Measurements from ENCODE around the gene WDR70.

The WDR70 gene

GRCh38 chr5:37570597-37570996 is 191.5 kb downstream of the WDR70 start:
- H3K4me3 ChIP-seq (ENCODE audit: low read depth, low read length) = no peak overlapping the region
- H3K27me3 ChIP-seq (ENCODE audit: insufficient read depth, low read length) = no peaks in the 10 kb centered on the region
- whole genome bisulfite sequencing (ENCODE audit: extremely low coverage, insufficient coverage, insufficient read length) = no CpG with 5 or more reads among the region's 1 CpG

DNA sequence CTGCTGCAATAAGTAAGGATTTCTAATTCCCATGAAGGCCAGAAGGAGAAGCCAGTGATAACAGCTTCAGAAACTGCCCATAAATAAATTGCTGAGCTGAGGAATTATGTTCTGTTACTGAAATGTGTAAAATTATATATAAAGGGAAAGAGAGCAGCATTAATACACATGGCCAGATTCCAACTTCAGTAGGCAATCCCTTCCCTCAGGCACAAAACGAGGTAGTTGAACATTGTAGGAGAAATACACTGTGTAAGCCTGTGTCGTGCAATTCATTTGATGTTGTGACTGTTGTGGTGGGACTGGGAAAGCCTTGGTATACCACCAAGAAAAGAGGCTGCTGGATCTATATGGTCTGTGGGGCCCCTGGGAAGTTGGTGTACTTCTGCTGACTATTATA is 192.9 kb downstream of the WDR70 start:
- no peak overlapping the region for H2AK5ac ChIP-seq (ENCODE audit: low read length)
- no peaks in the 10 kb centered on the region for H3K4me1 ChIP-seq (ENCODE audit: control insufficient read depth in 1 of 2, insufficient read depth in 2 of 2, low read length in 2 of 2)
- no peaks in the 10 kb centered on the region for H3K27me3 ChIP-seq (ENCODE audit: insufficient read depth, low read length)
- WGBS (ENCODE audit: extremely low coverage, insufficient coverage, insufficient read length) = no CpG with 5 or more reads among the region's 2 CpGs
- H4K8ac ChIP-seq (ENCODE audit: low read depth, low read length) = no peak overlapping the region
- no peak overlapping the region for H4K91ac ChIP-seq (ENCODE audit: low read depth, low read length)
- no peak overlapping the region for H2AFZ ChIP-seq (ENCODE audit: insufficient read depth, low read length, poor library complexity)
- peaks cover 2% of the 10 kb centered on the region for H3K79me2 ChIP-seq (ENCODE audit: control insufficient read depth, insufficient read depth, low read length, poor library complexity)
- H3K14ac ChIP-seq (ENCODE audit: low read length) = no peak overlapping the region
- DNase-seq = no peak
- H2BK5ac ChIP-seq (ENCODE audit: low read depth, low read length, poor library complexity) = no peak overlapping the region
- no peaks in the 10 kb centered on the region for H3K79me1 ChIP-seq (ENCODE audit: low read length)
- no peak overlapping the region for H3K18ac ChIP-seq (ENCODE audit: low read length)
- H3K4ac ChIP-seq (ENCODE audit: low read depth, low read length) = no peak overlapping the region
- H3K36me3 ChIP-seq (ENCODE audit: control insufficient read depth in 1 of 2, insufficient read depth in 2 of 2, low read length in 2 of 2) = no peaks in the 10 kb centered on the region
- H3K9me3 ChIP-seq (ENCODE audit: insufficient read depth, low read depth, low read length) = no peaks in the 10 kb centered on the region
- H2BK120ac ChIP-seq (ENCODE audit: insufficient read depth, low read length, poor library complexity) = no peak overlapping the region
- H3K4me2 ChIP-seq (ENCODE audit: low read length) = no peak overlapping the region
- H3K9ac ChIP-seq (ENCODE audit: low read length) = no peak overlapping the region
- no peak overlapping the region for H2BK12ac ChIP-seq (ENCODE audit: low read length)
- no peak overlapping the region for H3K23ac ChIP-seq (ENCODE audit: low read length)
- no peak overlapping the region for H3K4me3 ChIP-seq (ENCODE audit: low read depth, low read length)
- no peak overlapping the region for H3K27ac ChIP-seq (ENCODE audit: low read depth, low read length)
- H4K12ac ChIP-seq (ENCODE audit: low read depth, low read length) = no peak overlapping the region

More at GRCh38 chr5:37570597-37570996, 191.5 kb downstream of the WDR70 start:
- H2BK120ac ChIP-seq (ENCODE audit: insufficient read depth, low read length, poor library complexity) = no peak overlapping the region
- H2BK5ac ChIP-seq (ENCODE audit: low read depth, low read length, poor library complexity) = no peak overlapping the region
- no peak overlapping the region for H3K4me2 ChIP-seq (ENCODE audit: low read length)
- no peaks in the 10 kb centered on the region for H3K79me1 ChIP-seq (ENCODE audit: low read length)
- H2AK5ac ChIP-seq (ENCODE audit: low read length) = no peak overlapping the region
- H3K18ac ChIP-seq (ENCODE audit: low read length) = no peak overlapping the region
- no peak overlapping the region for H4K12ac ChIP-seq (ENCODE audit: low read depth, low read length)
- no peak overlapping the region for H4K8ac ChIP-seq (ENCODE audit: low read depth, low read length)
- H3K14ac ChIP-seq (ENCODE audit: low read length) = no peak overlapping the region
- no peak overlapping the region for H2BK12ac ChIP-seq (ENCODE audit: low read length)
- H3K9me3 ChIP-seq (ENCODE audit: insufficient read depth, low read depth, low read length) = no peaks in the 10 kb centered on the region
- no peaks in the 10 kb centered on the region for H3K36me3 ChIP-seq (ENCODE audit: control insufficient read depth in 1 of 2, insufficient read depth in 2 of 2, low read length in 2 of 2)
- no peak overlapping the region for H4K91ac ChIP-seq (ENCODE audit: low read depth, low read length)
- H3K4me1 ChIP-seq (ENCODE audit: control insufficient read depth in 1 of 2, insufficient read depth in 2 of 2, low read length in 2 of 2) = no peaks in the 10 kb centered on the region
- no peak overlapping the region for H3K9ac ChIP-seq (ENCODE audit: low read length)
- H3K27ac ChIP-seq (ENCODE audit: low read depth, low read length) = no peak overlapping the region
- no peak overlapping the region for H3K4ac ChIP-seq (ENCODE audit: low read depth, low read length)
- no peak for DNase-seq
- no peak overlapping the region for H3K23ac ChIP-seq (ENCODE audit: low read length)
- H3K79me2 ChIP-seq (ENCODE audit: control insufficient read depth, insufficient read depth, low read length, poor library complexity) = peaks cover 2% of the 10 kb centered on the region
- H2AFZ ChIP-seq (ENCODE audit: insufficient read depth, low read length, poor library complexity) = no peak overlapping the region

DNA sequence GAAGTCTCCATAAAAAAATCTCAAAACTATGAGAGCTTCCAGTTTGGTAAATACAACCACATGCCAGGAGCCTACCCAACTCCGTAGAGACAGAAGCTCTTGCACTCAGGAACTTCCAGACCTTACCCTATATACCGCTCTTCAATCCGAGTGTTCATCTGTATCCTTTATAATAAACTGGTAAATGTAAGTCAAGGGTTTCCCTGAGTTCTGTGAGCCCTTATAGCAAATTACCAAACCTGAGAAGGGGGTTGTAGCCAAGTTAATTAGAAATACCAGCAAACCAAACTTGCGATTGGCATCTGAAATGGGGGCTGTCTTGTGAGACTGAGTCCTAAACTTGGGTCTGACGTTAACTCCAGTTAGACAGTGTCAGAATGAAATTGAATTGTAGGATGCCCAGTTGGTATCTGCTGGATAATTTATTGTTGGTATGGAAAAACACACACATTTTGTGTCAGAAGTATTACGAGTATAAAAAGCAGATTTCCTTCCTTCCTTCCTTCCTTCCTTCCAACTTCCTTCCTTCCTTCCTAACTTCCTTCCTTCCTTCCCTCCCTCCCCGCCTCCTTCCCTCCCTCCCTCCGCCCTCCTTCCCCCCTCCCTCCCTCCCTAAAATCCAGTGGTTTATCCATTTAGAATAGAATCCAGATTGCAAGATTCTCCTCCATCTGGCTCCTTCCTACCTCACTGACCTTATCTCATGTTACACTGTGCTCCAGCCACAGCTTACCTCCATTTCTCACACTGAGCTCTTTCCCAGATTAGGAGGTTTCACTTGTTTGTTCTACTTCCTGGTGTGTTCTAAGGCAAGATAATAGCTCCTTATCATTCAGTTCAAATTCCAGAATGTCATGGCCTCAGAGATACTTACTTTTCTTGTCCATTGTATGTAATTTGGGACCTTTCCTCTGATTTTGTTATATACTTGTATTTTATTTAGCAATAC is 196.7 kb downstream of the WDR70 start:
- no peak overlapping the region for H3K14ac ChIP-seq (ENCODE audit: low read length)
- H3K18ac ChIP-seq (ENCODE audit: low read length) = no peak overlapping the region
- DNase-seq = no peak
- H2AFZ ChIP-seq (ENCODE audit: insufficient read depth, low read length, poor library complexity) = no peak overlapping the region
- H4K91ac ChIP-seq (ENCODE audit: low read depth, low read length) = no peak overlapping the region
- no peak overlapping the region for H2BK12ac ChIP-seq (ENCODE audit: low read length)
- no peak overlapping the region for H3K4me3 ChIP-seq (ENCODE audit: low read depth, low read length)
- H3K23ac ChIP-seq (ENCODE audit: low read length) = no peak overlapping the region
- no peaks in the 10 kb centered on the region for H3K79me1 ChIP-seq (ENCODE audit: low read length)
- no peak overlapping the region for H3K27ac ChIP-seq (ENCODE audit: low read depth, low read length)
- no peak overlapping the region for H2BK5ac ChIP-seq (ENCODE audit: low read depth, low read length, poor library complexity)
- no peaks in the 10 kb centered on the region for H3K9me3 ChIP-seq (ENCODE audit: insufficient read depth, low read depth, low read length)
- no peak overlapping the region for H2AK5ac ChIP-seq (ENCODE audit: low read length)
- H3K4me2 ChIP-seq (ENCODE audit: low read length) = no peak overlapping the region
- H2BK120ac ChIP-seq (ENCODE audit: insufficient read depth, low read length, poor library complexity) = no peak overlapping the region
- no peak overlapping the region for H4K12ac ChIP-seq (ENCODE audit: low read depth, low read length)
- H3K9ac ChIP-seq (ENCODE audit: low read length) = no peak overlapping the region
- no peak overlapping the region for H3K4ac ChIP-seq (ENCODE audit: low read depth, low read length)
- H4K8ac ChIP-seq (ENCODE audit: low read depth, low read length) = no peak overlapping the region
- no peaks in the 10 kb centered on the region for H3K27me3 ChIP-seq (ENCODE audit: insufficient read depth, low read length)
- no peaks in the 10 kb centered on the region for H3K36me3 ChIP-seq (ENCODE audit: control insufficient read depth in 1 of 2, insufficient read depth in 2 of 2, low read length in 2 of 2)
- 98% methylated on average over 2 of the region's 8 CpGs for WGBS (ENCODE audit: extremely low coverage, insufficient coverage, insufficient read length)
- no peaks in the 10 kb centered on the region for H3K4me1 ChIP-seq (ENCODE audit: control insufficient read depth in 1 of 2, insufficient read depth in 2 of 2, low read length in 2 of 2)
- no peaks in the 10 kb centered on the region for H3K79me2 ChIP-seq (ENCODE audit: control insufficient read depth, insufficient read depth, low read length, poor library complexity)

DNA sequence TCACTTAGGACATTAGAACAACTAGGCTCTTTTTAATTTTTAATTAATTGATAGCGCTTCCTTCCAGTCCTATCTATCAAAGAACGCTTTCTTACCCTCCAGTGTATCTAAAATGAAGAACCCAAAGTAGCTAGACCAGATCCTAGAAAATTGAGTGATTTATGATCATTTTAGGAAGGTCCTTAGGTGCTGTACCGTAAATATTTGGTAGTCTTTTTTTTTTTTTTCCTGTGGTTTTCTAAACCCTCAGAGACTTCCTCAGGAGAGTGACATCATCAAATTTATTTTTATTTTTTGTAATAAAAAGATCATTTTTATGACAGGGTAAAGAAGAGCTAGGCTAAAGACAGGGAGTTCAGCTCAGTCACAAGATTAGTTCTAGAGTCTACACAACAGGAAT is 197.4 kb downstream of the WDR70 start:
- no peak overlapping the region for H4K91ac ChIP-seq (ENCODE audit: low read depth, low read length)

More for the DNA sequence above, 197.4 kb downstream of the WDR70 start:
- Histone ChIP-seq H3K79me2 (ENCODE audit: control insufficient read depth, insufficient read depth, low read length, poor library complexity) (no peaks in the 10 kb centered on the region), H3K23ac (ENCODE audit: low read length) (no peak overlapping the region), H2BK12ac (ENCODE audit: low read length) (no peak overlapping the region), H3K4me1 (ENCODE audit: control insufficient read depth in 1 of 2, insufficient read depth in 2 of 2, low read length in 2 of 2) (no peaks in the 10 kb centered on the region), H2AK5ac (ENCODE audit: low read length) (no peak overlapping the region), H3K9me3 (ENCODE audit: insufficient read depth, low read depth, low read length) (no peaks in the 10 kb centered on the region), H3K79me1 (ENCODE audit: low read length) (no peaks in the 10 kb centered on the region), H3K9ac (ENCODE audit: low read length) (no peak overlapping the region), H3K4ac (ENCODE audit: low read depth, low read length) (no peak overlapping the region), H3K4me2 (ENCODE audit: low read length) (no peak overlapping the region), H3K4me3 (ENCODE audit: low read depth, low read length) (no peak overlapping the region), H3K14ac (ENCODE audit: low read length) (no peak overlapping the region), H3K27me3 (ENCODE audit: insufficient read depth, low read length) (no peaks in the 10 kb centered on the region), H3K36me3 (ENCODE audit: control insufficient read depth in 1 of 2, insufficient read depth in 2 of 2, low read length in 2 of 2) (no peaks in the 10 kb centered on the region), H3K27ac (ENCODE audit: low read depth, low read length) (no peak overlapping the region), H3K18ac (ENCODE audit: low read length) (no peak overlapping the region), H4K8ac (ENCODE audit: low read depth, low read length) (no peak overlapping the region), H2BK5ac (ENCODE audit: low read depth, low read length, poor library complexity) (no peak overlapping the region), H2AFZ (ENCODE audit: insufficient read depth, low read length, poor library complexity) (no peak overlapping the region), H2BK120ac (ENCODE audit: insufficient read depth, low read length, poor library complexity) (no peak overlapping the region), H4K12ac (ENCODE audit: low read depth, low read length) (no peak overlapping the region)
- DNase-seq = no peak
- no CpG with 5 or more reads among the region's 3 CpGs for WGBS (ENCODE audit: extremely low coverage, insufficient coverage, insufficient read length)
